IPS-15b (cell line): ENCODE measurements around the gene LDLRAD4.
A peak's percentile ranks its signal among the peaks of the same experiment; 100 is the strongest.

Source experiments
- H3K27me3 ChIP-seq: one replicate; pipeline ENCODE4 v1.6.1; 2013; ENCODE audit warnings: low read length; ENCODE audit not compliant: control insufficient read depth, insufficient read depth
- H3K36me3 ChIP-seq: one replicate; pipeline ENCODE4 v1.6.1; 2013; ENCODE audit warnings: low read length; ENCODE audit not compliant: control insufficient read depth, insufficient read depth
- H3K4me1 ChIP-seq: one replicate; pipeline ENCODE4 v1.6.1; 2013; ENCODE audit warnings: mild to moderate bottlenecking, low read length; ENCODE audit not compliant: control insufficient read depth, insufficient read depth
- H3K4me3 ChIP-seq: one replicate; pipeline ENCODE4 v1.5.1; 2013; ENCODE audit warnings: low read depth, low read length
- H3K9ac ChIP-seq: one replicate; pipeline ENCODE4 v1.6.1; 2013; ENCODE audit warnings: low read depth, mild to moderate bottlenecking, low read length
- H3K9me3 ChIP-seq: one replicate; pipeline ENCODE4 v1.6.1; 2013; ENCODE audit warnings: mild to moderate bottlenecking, low read length; ENCODE audit not compliant: control insufficient read depth, insufficient read depth

The LDLRAD4 gene

GRCh38 chr18:13219593-13220159, 1.1 kb downstream of the LDLRAD4 start:
- peaks cover 37% of the 10 kb centered on the region for H3K27me3 ChIP-seq
- no peaks in the 10 kb centered on the region for H3K9me3 ChIP-seq
- H3K9ac ChIP-seq: no peak overlapping the region
- H3K4me1 ChIP-seq: peaks cover 16% of the 10 kb centered on the region
- H3K36me3 ChIP-seq: no peaks in the 10 kb centered on the region
- peak overlapping the region; percentile 59 for H3K4me3 ChIP-seq

DNA sequence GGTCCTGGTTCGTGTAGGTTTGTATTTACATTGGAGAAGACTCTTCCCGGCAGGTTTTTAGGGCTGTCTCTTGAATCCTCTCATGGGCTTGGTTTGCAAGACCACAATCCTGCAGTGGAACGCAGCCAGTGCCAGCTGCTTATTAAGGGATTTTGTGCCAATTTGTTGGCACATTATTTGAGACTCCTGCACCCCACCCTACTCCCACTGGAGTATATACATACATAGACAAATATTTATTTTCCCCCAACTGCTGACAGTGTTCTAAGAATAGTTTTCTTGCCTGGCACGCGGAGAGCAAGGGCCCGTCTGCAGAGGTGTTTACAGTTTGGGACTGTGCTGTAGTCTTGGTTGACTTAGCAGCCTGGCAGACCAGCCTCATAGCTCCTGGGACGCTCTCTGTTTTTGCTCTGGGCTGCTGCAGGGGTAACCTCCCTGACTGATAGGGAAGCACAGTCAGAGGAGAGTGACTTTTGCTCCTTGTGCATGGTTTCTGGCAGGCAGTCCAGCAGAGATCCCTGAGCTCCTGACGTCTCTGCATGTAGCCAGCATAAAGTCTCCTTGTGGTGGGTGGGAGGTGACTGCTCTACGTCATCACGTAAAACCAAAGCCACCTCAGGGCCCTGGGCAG, 1.9 kb downstream of the LDLRAD4 start:
- no peaks in the 10 kb centered on the region for H3K36me3 ChIP-seq
- H3K4me1 ChIP-seq: peaks cover 16% of the 10 kb centered on the region
- peaks cover 37% of the 10 kb centered on the region for H3K27me3 ChIP-seq
- no peak overlapping the region for H3K4me3 ChIP-seq
- no peaks in the 10 kb centered on the region for H3K9me3 ChIP-seq
- H3K9ac ChIP-seq: no peak overlapping the region

- Histone ChIP-seq H3K9me3 (no peaks in the 10 kb centered on the region), H3K36me3 (no peaks in the 10 kb centered on the region), H3K4me3 (no peak overlapping the region), H3K9ac (no peak overlapping the region), H3K4me1 (peaks cover 14% of the 10 kb centered on the region), H3K27me3 (peaks cover 23% of the 10 kb centered on the region)
These were observed 3.6 kb downstream of the LDLRAD4 start for GRCh38 chr18:13221869-13222855.

- Histone ChIP-seq H3K9me3 (no peaks in the 10 kb centered on the region), H3K4me1 (peaks cover 14% of the 10 kb centered on the region), H3K4me3 (no peak overlapping the region), H3K36me3 (no peaks in the 10 kb centered on the region), H3K27me3 (peaks cover 23% of the 10 kb centered on the region), H3K9ac (no peak overlapping the region)
These were observed 4.3 kb downstream of the LDLRAD4 start for GRCh38 chr18:13222856-13223281.

- no peaks in the 10 kb centered on the region for H3K9me3 ChIP-seq
- peaks cover 14% of the 10 kb centered on the region for H3K4me1 ChIP-seq
- peaks cover 23% of the 10 kb centered on the region for H3K27me3 ChIP-seq
- H3K9ac ChIP-seq: no peak overlapping the region
- H3K36me3 ChIP-seq: no peaks in the 10 kb centered on the region
- H3K4me3 ChIP-seq: no peak overlapping the region
These were observed 5.0 kb downstream of the LDLRAD4 start for GRCh38 chr18:13223311-13224143.

GRCh38 chr18:13225261-13225660, 6.7 kb downstream of the LDLRAD4 start:
- no peaks in the 10 kb centered on the region for H3K36me3 ChIP-seq
- H3K4me1 ChIP-seq: peaks cover 12% of the 10 kb centered on the region
- H3K27me3 ChIP-seq: peaks cover 7% of the 10 kb centered on the region
- no peak overlapping the region for H3K9ac ChIP-seq
- no peaks in the 10 kb centered on the region for H3K9me3 ChIP-seq
- H3K4me3 ChIP-seq: no peak overlapping the region

GRCh38 chr18:13226533-13227144, 8.1 kb downstream of the LDLRAD4 start:
- H3K4me1 ChIP-seq: peaks cover 10% of the 10 kb centered on the region
- no peak overlapping the region for H3K9ac ChIP-seq
- H3K9me3 ChIP-seq: no peaks in the 10 kb centered on the region
- H3K27me3 ChIP-seq: no peaks in the 10 kb centered on the region
- H3K36me3 ChIP-seq: no peaks in the 10 kb centered on the region
- no peak overlapping the region for H3K4me3 ChIP-seq

DNA sequence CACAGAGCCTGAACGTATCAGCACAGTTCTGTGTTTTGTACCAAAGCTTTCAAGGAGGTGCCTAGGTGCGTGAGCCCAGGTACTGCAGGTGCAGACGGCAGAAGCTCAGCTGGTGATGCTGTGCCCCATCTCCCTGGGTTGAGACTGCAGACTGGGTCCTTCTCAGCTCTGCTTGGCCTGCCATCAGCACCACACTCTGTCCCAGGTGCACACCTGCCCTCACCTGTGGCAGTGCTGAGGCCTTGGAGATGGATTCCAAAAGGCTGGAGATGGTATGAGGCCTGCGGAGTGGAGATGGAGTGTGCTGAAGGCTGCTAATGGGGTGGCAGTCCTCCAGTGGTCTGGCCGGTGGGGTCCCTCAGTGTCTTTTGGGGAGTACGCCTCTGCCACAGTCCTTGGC, 9.3 kb downstream of the LDLRAD4 start:
- Histone ChIP-seq H3K36me3 (no peaks in the 10 kb centered on the region), H3K27me3 (no peaks in the 10 kb centered on the region), H3K9me3 (no peaks in the 10 kb centered on the region), H3K4me3 (no peak overlapping the region), H3K9ac (no peak overlapping the region), H3K4me1 (no peaks in the 10 kb centered on the region)

DNA sequence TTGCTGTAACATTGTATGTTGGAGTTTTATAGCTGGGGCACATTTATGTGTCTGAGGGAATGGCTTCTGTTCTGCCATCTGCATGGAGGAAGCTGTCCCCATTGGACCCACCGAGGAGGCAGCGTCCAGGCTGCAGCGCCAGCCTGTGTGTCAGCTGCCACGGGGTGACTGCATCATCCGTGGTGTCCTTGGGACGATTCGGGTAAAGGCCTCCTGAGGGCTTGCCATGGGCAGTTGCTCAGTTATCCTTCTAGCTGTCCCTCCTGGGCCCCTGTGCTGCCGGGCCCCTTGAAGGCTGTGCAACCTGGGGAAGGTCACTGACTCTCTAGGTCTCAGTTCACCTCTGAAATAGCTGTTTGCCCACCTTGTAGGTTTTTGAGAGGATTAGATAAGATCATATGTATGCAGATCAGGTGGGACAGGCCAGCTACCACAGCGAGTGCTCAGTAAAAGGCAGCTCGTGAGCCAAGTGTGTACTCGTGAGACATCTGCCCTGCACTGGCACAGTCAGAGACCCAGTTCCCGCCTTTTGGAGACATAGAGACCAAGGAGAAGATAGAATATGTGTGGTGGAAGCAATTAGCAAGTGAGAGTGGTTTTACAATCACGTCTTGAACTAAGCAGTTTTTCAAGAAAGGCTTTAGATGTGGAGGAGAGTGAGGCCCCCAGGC, 10.6 kb downstream of the LDLRAD4 start:
- Histone ChIP-seq H3K4me1 (no peaks in the 10 kb centered on the region), H3K27me3 (no peaks in the 10 kb centered on the region)

DNA sequence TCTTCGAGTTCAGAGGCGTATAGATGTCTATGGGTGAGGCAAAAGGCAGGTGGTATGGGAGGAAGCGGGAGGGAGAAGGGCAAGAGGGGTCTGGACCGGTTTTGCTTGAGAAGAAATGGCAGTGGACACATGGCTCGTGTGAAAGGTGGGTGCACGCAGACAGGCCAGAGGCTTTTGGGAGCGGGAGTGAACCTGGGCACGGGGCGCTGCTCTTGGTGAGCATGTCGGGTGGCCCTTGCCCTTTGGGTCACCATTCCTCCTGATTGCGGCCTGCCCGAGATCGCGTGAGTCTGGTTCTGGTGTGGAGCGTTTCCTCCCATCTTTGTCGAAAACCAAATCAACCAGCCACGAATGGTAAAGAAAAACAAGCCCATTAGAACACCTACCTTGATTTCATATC, 12.6 kb downstream of the LDLRAD4 start:
- no peaks in the 10 kb centered on the region for H3K36me3 ChIP-seq
- H3K27me3 ChIP-seq: no peaks in the 10 kb centered on the region
- H3K9me3 ChIP-seq: no peaks in the 10 kb centered on the region
- no peaks in the 10 kb centered on the region for H3K4me1 ChIP-seq
- H3K9ac ChIP-seq: no peak overlapping the region
- no peak overlapping the region for H3K4me3 ChIP-seq

More for the DNA sequence above, 10.6 kb downstream of the LDLRAD4 start:
- Histone ChIP-seq H3K4me3 (no peak overlapping the region), H3K36me3 (no peaks in the 10 kb centered on the region), H3K9ac (no peak overlapping the region), H3K9me3 (no peaks in the 10 kb centered on the region)
